CD14-positive monocyte (primary cell): Measurements from ENCODE around the gene EIF4E1B. TPM values are rescaled to one million over a fixed set of nuclear protein-coding genes. Genes with fewer than 3 reads are reported as not detected.

Experiments
- DNase-seq, 3 donors: peaks; one replicate each; pipeline ENCODE4 v3.0.0-alpha.2; 2011 to 2022
- H2AFZ ChIP-seq: 2 replicates; pipeline ENCODE4 v1.6.0; 2012; ENCODE audit warnings: mild to moderate bottlenecking, low read depth, low read length, inconsistent platforms; ENCODE audit not compliant: insufficient read depth, poor library complexity, severe bottlenecking
- H3K27ac ChIP-seq, 2 donors: 1 replicate in 1 of 2; 2 replicates in 1 of 2; pipeline ENCODE4 v1.5.1; 2012 to 2013; ENCODE audit warnings: low read length in 2 of 2, control low read depth in 1 of 2, inconsistent platforms in 1 of 2, low read depth in 1 of 2, mild to moderate bottlenecking in 1 of 2
- H3K27me3 ChIP-seq, 2 donors: one replicate each; pipeline versions ENCODE4 v1.6.0 to v1.6.1; 2011 to 2013; ENCODE audit warnings: low read length in 2 of 2; ENCODE audit not compliant: control insufficient read depth in 2 of 2, insufficient read depth in 2 of 2
- H3K36me3 ChIP-seq, 2 donors: replicated peaks in 1 of 2; 1 replicate in 1 of 2; 2 replicates in 1 of 2; pipeline versions ENCODE4 v1.5.1 to v1.6.1; 2012 to 2013; ENCODE audit warnings: low read length in 2 of 2, control low read depth in 1 of 2, inconsistent platforms in 1 of 2, mild to moderate bottlenecking in 1 of 2; ENCODE audit not compliant: insufficient read depth in 2 of 2, control insufficient read depth in 1 of 2
- H3K4me1 ChIP-seq, 2 donors: 1 replicate in 1 of 2; 2 replicates in 1 of 2; pipeline versions ENCODE4 v1.5.1 to v1.6.1; 2012 to 2013; ENCODE audit warnings: low read length in 2 of 2, control low read depth in 1 of 2, inconsistent platforms in 1 of 2, mild to moderate bottlenecking in 1 of 2, moderate library complexity in 1 of 2; ENCODE audit not compliant: insufficient read depth in 2 of 2, control insufficient read depth in 1 of 2
- H3K4me2 ChIP-seq: replicated peaks from 2 replicates; pipeline ENCODE3; 2012; ENCODE audit warnings: low read length, moderate library complexity, mild to moderate bottlenecking; ENCODE audit not compliant: poor library complexity, severe bottlenecking; ENCODE audit errors: extremely low read depth
- H3K4me3 ChIP-seq, 3 experiments: fragments of 200-600 bp in 1 of 3; sonication (generic) in 1 of 3; replicated peaks in 1 of 3; 1 replicate in 2 of 3; 2 replicates in 1 of 3; pipeline ENCODE4 v1.5.1; 2011 to 2013; ENCODE audit warnings: low read length in 3 of 3, mild to moderate bottlenecking in 3 of 3, control low read depth in 2 of 3, low read depth in 2 of 3, inconsistent platforms in 1 of 3, moderate library complexity in 1 of 3
- H3K79me2 ChIP-seq: 2 replicates; pipeline ENCODE4 v1.6.0; 2012; ENCODE audit warnings: mild to moderate bottlenecking, control low read depth, inconsistent platforms, low read length, moderate library complexity; ENCODE audit not compliant: insufficient read depth
- H3K9ac ChIP-seq: 2 replicates; pipeline ENCODE4 v1.6.0; 2017; ENCODE audit warnings: low read length, mild to moderate bottlenecking; ENCODE audit not compliant: insufficient read depth, poor library complexity, severe bottlenecking
- H3K9me3 ChIP-seq, 2 donors: replicated peaks in 1 of 2; 1 replicate in 1 of 2; 2 replicates in 1 of 2; pipeline versions ENCODE4 v1.5.1 to v1.6.1; 2012 to 2013; ENCODE audit warnings: low read length in 2 of 2, control low read depth in 1 of 2; ENCODE audit not compliant: control insufficient read depth in 1 of 2, insufficient read depth in 1 of 2
- H4K20me1 ChIP-seq: 2 replicates; pipeline ENCODE4 v1.6.0; 2012; ENCODE audit warnings: mild to moderate bottlenecking, low read length, control low read depth, moderate library complexity; ENCODE audit not compliant: insufficient read depth
- H3K27ac Mint-ChIP-seq, 7 donors: one replicate each; pipeline ENCODE4 v1.8.0; 2020; ENCODE audit warnings: mild to moderate bottlenecking in 7 of 7, mixed read lengths in 7 of 7, moderate library complexity in 6 of 7, inconsistent platforms in 2 of 7
- H3K27me3 Mint-ChIP-seq, 3 donors: one replicate each; pipeline ENCODE4 v1.8.0; 2021 to 2022; ENCODE audit warnings: low read depth in 3 of 3, mild to moderate bottlenecking in 3 of 3, mixed read lengths in 3 of 3, moderate library complexity in 3 of 3, inconsistent platforms in 1 of 3
- H3K36me3 Mint-ChIP-seq, 2 donors: one replicate each; pipeline ENCODE4 v1.8.0; 2020; ENCODE audit warnings: mixed read lengths in 2 of 2, inconsistent platforms in 1 of 2, mild to moderate bottlenecking in 1 of 2
- H3K4me1 Mint-ChIP-seq: one replicate; pipeline ENCODE4 v1.8.0; 2020; ENCODE audit warnings: mild to moderate bottlenecking, mixed read lengths
- H3K4me3 Mint-ChIP-seq, 2 donors: one replicate each; pipeline ENCODE4 v1.8.0; 2020; ENCODE audit warnings: mild to moderate bottlenecking in 2 of 2, mixed read lengths in 2 of 2, moderate library complexity in 1 of 2
- H3K9me3 Mint-ChIP-seq, 7 donors: one replicate each; pipeline ENCODE4 v1.8.0; 2020 to 2022; ENCODE audit warnings: mixed read lengths in 7 of 7, mild to moderate bottlenecking in 6 of 7, moderate library complexity in 6 of 7, inconsistent platforms in 2 of 7
- CTCF ChIP-seq: fragments of 200-600 bp; IDR thresholded peaks from one replicate; pipeline ENCODE4 v1.8.0; 2022; ENCODE audit warnings: antibody characterized with exemption, mild to moderate bottlenecking
- WGBS: methylation state at CpG from one replicate; pipeline ENCODE4 v1.1.5; 2013; ENCODE audit warnings: missing lambda C conversion rate; ENCODE audit not compliant: insufficient coverage; 5-methylcytosine and 5-hydroxymethylcytosine counted together
- intact Hi-C, 2 donors: fragments of 100-400 bp; cut with micrococcal nuclease; formaldehyde crosslinking; loops; one replicate each; pipeline versions ENCODE4 v1.15.0 to v1.15.1; 2023
- polyA plus RNA-seq, 3 donors: library from polyadenylated mRNA; depleted of rRNA in 1 of 3; unstranded in 2 of 3; stranded (reverse) in 1 of 3; fragments of 300-500 nt in 2 of 3; fragments of >200 nt in 1 of 3; fragmentation: Illumina TruSeq in 2 of 3; gene quantifications; 1 replicate in 2 of 3; 2 replicates in 1 of 3; pipeline ENCODE4 v1.2.3, GENCODE V29; 2012 to 2021

EIF4E1B gene
- polyA plus RNA-seq, 3 donors: not detected

- peaks cover 10 to 18% of the 10 kb centered on the region in 2 donors for H3K9me3 ChIP-seq
- peaks cover 19 to 20% of the 10 kb centered on the region in 2 donors for H3K4me1 ChIP-seq
- peak overlapping the region in 1 of 7 donors; percentile 56 for H3K27ac Mint-ChIP-seq
- no peak overlapping the region for H3K4me3 ChIP-seq
- H3K27me3 ChIP-seq: peaks cover 24 to 77% of the 10 kb centered on the region in 2 donors
- H3K36me3 Mint-ChIP-seq: peaks cover 6% of the 10 kb centered on the region in 2 donors
- H3K27ac ChIP-seq: no peak overlapping the region
- WGBS: no CpG with 5 or more reads among the region's 4 CpGs
- no peaks in the 10 kb centered on the region for H3K79me2 ChIP-seq
- no peak for TF ChIP-seq CTCF
- H4K20me1 ChIP-seq: no peaks in the 10 kb centered on the region
- H2AFZ ChIP-seq: no peak overlapping the region
- no peak overlapping the region for H3K9ac ChIP-seq
- intact Hi-C loops: no loop called here
- H3K9me3 Mint-ChIP-seq: peaks cover 0 to 20% (median 14%) of the 10 kb centered on the region in 7 donors
- DNase-seq: no peak
- peaks cover 17% of the 10 kb centered on the region for H3K4me1 Mint-ChIP-seq
- H3K27me3 Mint-ChIP-seq: peaks cover 54 to 79% (median 71%) of the 10 kb centered on the region in 3 donors
- no peak overlapping the region for H3K4me2 ChIP-seq
- H3K4me3 Mint-ChIP-seq: no peak overlapping the region
- no peaks in the 10 kb centered on the region for H3K36me3 ChIP-seq
Observed at GRCh38 chr5:176624142-176624541, 6.3 kb upstream of the EIF4E1B start.

GRCh38 chr5:176624938-176625337, 5.5 kb upstream of the EIF4E1B start:
- TF ChIP-seq CTCF: no peak
- peaks cover 2 to 12% of the 10 kb centered on the region in 2 donors for H3K9me3 ChIP-seq
- Mint-ChIP-seq H3K27ac (no peak overlapping the region), H3K4me1 (peaks cover 13% of the 10 kb centered on the region), H3K9me3 (peaks cover 0 to 14% (median 7%) of the 10 kb centered on the region in 7 donors), H3K27me3 (peaks cover 54 to 79% (median 71%) of the 10 kb centered on the region in 3 donors), H3K4me3 (no peak overlapping the region), H3K36me3 (peaks cover 6% of the 10 kb centered on the region in 2 donors)
- no peak overlapping the region for H3K27ac ChIP-seq
- peaks cover 11 to 16% of the 10 kb centered on the region in 2 donors for H3K4me1 ChIP-seq
- DNase-seq: no peak
- 70% methylated on average over 9 of the region's 9 CpGs for WGBS
- no peak overlapping the region for H3K4me3 ChIP-seq
- H2AFZ ChIP-seq: no peak overlapping the region
- H3K79me2 ChIP-seq: no peaks in the 10 kb centered on the region
- no peak overlapping the region for H3K4me2 ChIP-seq
- peaks cover 23 to 77% of the 10 kb centered on the region in 2 donors for H3K27me3 ChIP-seq
- H3K36me3 ChIP-seq: no peaks in the 10 kb centered on the region
- no peak overlapping the region for H3K9ac ChIP-seq
- intact Hi-C loops: no loop called here
- no peaks in the 10 kb centered on the region for H4K20me1 ChIP-seq
